IgD-negative memory B cell (primary cell): ENCODE data around the gene SHROOM2. TPM values are rescaled to one million over a fixed set of nuclear protein-coding genes. Genes with fewer than 3 reads are reported as not detected.
A peak's percentile ranks its signal among the peaks of the same experiment; 100 is the strongest.

Experiments
- H3K27ac Mint-ChIP-seq, 3 donors: one replicate each; pipeline ENCODE4 v1.8.0; 2020 to 2022; ENCODE audit warnings: mild to moderate bottlenecking in 3 of 3, mixed read lengths in 3 of 3, moderate library complexity in 1 of 3
- H3K27me3 Mint-ChIP-seq: one replicate; pipeline ENCODE4 v1.8.0; 2021; ENCODE audit warnings: mixed read lengths
- H3K36me3 Mint-ChIP-seq: one replicate; pipeline ENCODE4 v1.8.0; 2020; ENCODE audit warnings: mild to moderate bottlenecking, mixed read lengths
- H3K4me1 Mint-ChIP-seq, 3 donors: one replicate each; pipeline ENCODE4 v1.8.0; 2020 to 2022; ENCODE audit warnings: mixed read lengths in 3 of 3, mild to moderate bottlenecking in 1 of 3
- H3K4me3 Mint-ChIP-seq, 4 donors: one replicate each; pipeline ENCODE4 v1.8.0; 2020 to 2022; ENCODE audit warnings: mild to moderate bottlenecking in 4 of 4, mixed read lengths in 4 of 4, moderate library complexity in 3 of 4
- H3K9me3 Mint-ChIP-seq, 3 donors: one replicate each; pipeline ENCODE4 v1.8.0; 2020 to 2021; ENCODE audit warnings: mixed read lengths in 3 of 3, mild to moderate bottlenecking in 1 of 3
- polyA plus RNA-seq: library from polyadenylated mRNA; unstranded; fragments of 300-500 nt; fragmentation: Illumina TruSeq; gene quantifications from one replicate; pipeline ENCODE4 v1.2.3, GENCODE V29; 2021

The SHROOM2 gene
- polyA plus RNA-seq, 1 donor from 2014 or later = not detected

- Mint-ChIP-seq H3K27ac (peak overlapping the region in 1 of 3 donors; percentile 43), H3K9me3 (no peaks in the 10 kb centered on the region), H3K4me1 (peaks cover 7 to 13% (median 13%) of the 10 kb centered on the region in 3 donors), H3K4me3 (no peak overlapping the region), H3K27me3 (peaks cover 2% of the 10 kb centered on the region), H3K36me3 (no peaks in the 10 kb centered on the region)
Measured at GRCh38 chrX:9983441-9983840, 197.2 kb downstream of the SHROOM2 start.

GRCh38 chrX:9983846-9984245, 197.6 kb downstream of the SHROOM2 start:
- Mint-ChIP-seq H3K27ac (no peak overlapping the region), H3K9me3 (no peaks in the 10 kb centered on the region), H3K36me3 (no peaks in the 10 kb centered on the region)

GRCh38 chrX:9988762-9989161, 202.5 kb downstream of the SHROOM2 start:
- Mint-ChIP-seq H3K27ac (no peak overlapping the region), H3K27me3 (peaks cover 2% of the 10 kb centered on the region), H3K36me3 (no peaks in the 10 kb centered on the region), H3K4me3 (no peak overlapping the region), H3K9me3 (no peaks in the 10 kb centered on the region), H3K4me1 (no peaks in the 10 kb centered on the region)

More at GRCh38 chrX:9983846-9984245, 197.6 kb downstream of the SHROOM2 start:
- no peak overlapping the region for H3K4me3 Mint-ChIP-seq
- H3K27me3 Mint-ChIP-seq = peaks cover 2% of the 10 kb centered on the region
- peaks cover 7 to 13% (median 13%) of the 10 kb centered on the region in 3 donors for H3K4me1 Mint-ChIP-seq

- H3K27ac Mint-ChIP-seq = peak overlapping the region in 1 of 3 donors; percentile 25
- no peaks in the 10 kb centered on the region for H3K27me3 Mint-ChIP-seq
- peaks cover 0 to 1% (median 0%) of the 10 kb centered on the region in 3 donors for H3K4me1 Mint-ChIP-seq
- H3K9me3 Mint-ChIP-seq = no peaks in the 10 kb centered on the region
- H3K36me3 Mint-ChIP-seq = no peaks in the 10 kb centered on the region
- no peak overlapping the region for H3K4me3 Mint-ChIP-seq
Measured at GRCh38 chrX:9992061-9992460, 205.8 kb downstream of the SHROOM2 start.

GRCh38 chrX:9992724-9993123, 206.5 kb downstream of the SHROOM2 start:
- H3K9me3 Mint-ChIP-seq = no peaks in the 10 kb centered on the region
- no peak overlapping the region for H3K27ac Mint-ChIP-seq
- H3K36me3 Mint-ChIP-seq = no peaks in the 10 kb centered on the region
- H3K4me1 Mint-ChIP-seq = peaks cover 0 to 3% (median 1%) of the 10 kb centered on the region in 3 donors
- no peaks in the 10 kb centered on the region for H3K27me3 Mint-ChIP-seq
- H3K4me3 Mint-ChIP-seq = no peak overlapping the region

GRCh38 chrX:9995855-9996339, 209.7 kb downstream of the SHROOM2 start:
- Mint-ChIP-seq H3K36me3 (no peaks in the 10 kb centered on the region), H3K4me3 (no peak overlapping the region), H3K9me3 (no peaks in the 10 kb centered on the region), H3K27ac (no peak overlapping the region), H3K27me3 (no peaks in the 10 kb centered on the region), H3K4me1 (peaks cover 0 to 4% (median 4%) of the 10 kb centered on the region in 3 donors)

GRCh38 chrX:9997041-9997440, 210.8 kb downstream of the SHROOM2 start:
- Mint-ChIP-seq H3K27ac (no peak overlapping the region), H3K36me3 (no peaks in the 10 kb centered on the region)

GRCh38 chrX:9997524-9997923, 211.3 kb downstream of the SHROOM2 start:
- Mint-ChIP-seq H3K36me3 (no peaks in the 10 kb centered on the region), H3K27me3 (no peaks in the 10 kb centered on the region), H3K27ac (peak overlapping the region in 1 of 3 donors; percentile 8), H3K4me1 (peaks cover 0 to 4% (median 4%) of the 10 kb centered on the region in 3 donors), H3K9me3 (no peaks in the 10 kb centered on the region), H3K4me3 (peak overlapping the region in 1 of 4 donors; percentile 34)

More at GRCh38 chrX:9997041-9997440, 210.8 kb downstream of the SHROOM2 start:
- no peaks in the 10 kb centered on the region for H3K9me3 Mint-ChIP-seq
- no peak overlapping the region for H3K4me3 Mint-ChIP-seq
- no peaks in the 10 kb centered on the region for H3K27me3 Mint-ChIP-seq
- peaks cover 0 to 4% (median 4%) of the 10 kb centered on the region in 3 donors for H3K4me1 Mint-ChIP-seq

Other genes starting within 250 kb of the SHROOM2 start
- 0.20 TPM for gene GPR143, start 20.6 kb upstream of the SHROOM2 start, polyA plus RNA-seq
- not detected for gene CLDN34, start 180.9 kb downstream of the SHROOM2 start, polyA plus RNA-seq